PC-3 (cell line): ENCODE results near the gene B3GNT8. TPM values are rescaled to one million over a fixed set of nuclear protein-coding genes. Genes with fewer than 3 reads are reported as not detected.
"Not testable (repeated sequence)": the region's sequence is repeated elsewhere in the genome, so short reads cannot be mapped to it uniquely, and the experiment has no call there.

Source experiments
- ATAC-seq: fragments of 200-7000 bp; cut with Tn5 transposase; 2 replicates; pipeline ENCODE4 v1.9.1; 2020; ENCODE audit warnings: mild to moderate bottlenecking, moderate library complexity
- BruUV-seq: library from RNA; stranded (reverse); fragments of 400-500 nt; replicated peaks from 2 replicates; lab custom pipeline; 2021; lab: Mats Ljungman, UMichigan
- CTCF ChIA-PET: fragments of 300-600 bp; sonication (Branson Sonifier 250); formaldehyde crosslinking; loops from one replicate; lab custom pipeline; 2022; ENCODE audit warnings: antibody characterized with exemption; lab: Charles Lee
- POLR2A ChIA-PET: fragments of 300-600 bp; sonication (Branson Sonifier 250); formaldehyde crosslinking; loops from one replicate; lab custom pipeline; 2022; ENCODE audit warnings: antibody characterized with exemption; ENCODE audit not compliant: unreplicated experiment; lab: Charles Lee
- DNase-seq: peaks from one replicate; pipeline ENCODE4 v3.0.0-alpha.2; 2015
- H2AFZ ChIP-seq: fragments of 300-600 bp; sonication (generic); 2 replicates; pipeline ENCODE4 v1.6.0; 2016; ENCODE audit warnings: antibody characterized with exemption, low read length
- H3F3A ChIP-seq: fragments of 300-600 bp; sonication (generic); one replicate; pipeline ENCODE4 v1.6.0; 2017; ENCODE audit warnings: antibody characterized with exemption, low read length, control low read depth, mild to moderate bottlenecking; ENCODE audit not compliant: unreplicated experiment
- H3K27ac ChIP-seq: fragments of 300-600 bp; sonication (generic); 2 replicates; pipeline ENCODE4 v1.5.1; 2016; ENCODE audit warnings: mild to moderate bottlenecking, low read length
- H3K27me3 ChIP-seq: fragments of 300-600 bp; sonication (generic); 2 replicates; pipeline ENCODE4 v1.6.1; 2016; ENCODE audit warnings: low read length, mixed read lengths
- H3K36me3 ChIP-seq: fragments of 300-600 bp; sonication (generic); 2 replicates; pipeline ENCODE4 v1.6.1; 2016; ENCODE audit warnings: low read depth, mixed run types, low read length, mixed read lengths
- H3K4me1 ChIP-seq: fragments of 300-600 bp; sonication (generic); 2 replicates; pipeline ENCODE4 v1.5.1; 2016; ENCODE audit warnings: low read length; ENCODE audit not compliant: insufficient read depth
- H3K4me2 ChIP-seq: fragments of 300-600 bp; sonication (generic); 2 replicates; pipeline ENCODE4 v1.6.0; 2016; ENCODE audit warnings: low read length
- H3K4me3 ChIP-seq: fragments of 300-600 bp; sonication (generic); 2 replicates; pipeline ENCODE4 v1.5.1; 2016; ENCODE audit warnings: mild to moderate bottlenecking, low read length, mixed read lengths
- H3K79me2 ChIP-seq: fragments of 300-600 bp; sonication (generic); 2 replicates; pipeline ENCODE4 v1.6.1; 2017; ENCODE audit warnings: low read length, mixed read lengths
- H3K9ac ChIP-seq: fragments of 300-600 bp; sonication (generic); 2 replicates; pipeline ENCODE4 v1.6.0; 2016; ENCODE audit warnings: mild to moderate bottlenecking, low read length
- H3K9me2 ChIP-seq: fragments of 300-600 bp; sonication (generic); replicated peaks from 2 replicates; pipeline ENCODE4 v1.6.1; 2016; ENCODE audit warnings: mixed run types, low read length, mixed read lengths
- H3K9me3 ChIP-seq: fragments of 300-600 bp; sonication (generic); 2 replicates; pipeline ENCODE4 v1.6.1; 2016; ENCODE audit warnings: low read length, mixed read lengths
- H4K20me1 ChIP-seq: fragments of 300-600 bp; sonication (generic); 2 replicates; pipeline ENCODE4 v1.6.1; 2016; ENCODE audit warnings: low read length, mixed read lengths
- EZH2 ChIP-seq: fragments of 300-600 bp; sonication (generic); IDR thresholded peaks from one replicate; pipeline ENCODE4 v1.6.1; 2017; ENCODE audit warnings: antibody characterized with exemption, mild to moderate bottlenecking, low read length; ENCODE audit not compliant: unreplicated experiment
- EZH2phosphoT487 ChIP-seq: fragments of 300-600 bp; sonication (generic); IDR thresholded peaks from 2 replicates; pipeline ENCODE4 v1.6.1; 2018; ENCODE audit warnings: mild to moderate bottlenecking, antibody characterized with exemption, low read length, borderline replicate concordance
- intact Hi-C: fragments of 100-400 bp; cut with micrococcal nuclease; formaldehyde crosslinking; loops from 2 replicates; pipeline ENCODE4 v1.9.0; 2023
- total RNA-seq: library from RNA; depleted of rRNA; stranded (reverse); fragments of >200 nt; gene quantifications from 2 replicates; pipeline ENCODE4 v1.2.3, GENCODE V29; 2014
- TF ChIP-seq, protein P1 (sequence below): fragments of 300-600 bp; sonication (generic); conservative IDR thresholded peaks from 2 replicates; pipeline ENCODE4 v1.5.1; 2017; ENCODE audit warnings: antibody characterized with exemption, low read depth, mild to moderate bottlenecking, low read length

Gene B3GNT8
- total RNA-seq, 1 experiment from 2014 or later = 2.3 TPM

DNA sequence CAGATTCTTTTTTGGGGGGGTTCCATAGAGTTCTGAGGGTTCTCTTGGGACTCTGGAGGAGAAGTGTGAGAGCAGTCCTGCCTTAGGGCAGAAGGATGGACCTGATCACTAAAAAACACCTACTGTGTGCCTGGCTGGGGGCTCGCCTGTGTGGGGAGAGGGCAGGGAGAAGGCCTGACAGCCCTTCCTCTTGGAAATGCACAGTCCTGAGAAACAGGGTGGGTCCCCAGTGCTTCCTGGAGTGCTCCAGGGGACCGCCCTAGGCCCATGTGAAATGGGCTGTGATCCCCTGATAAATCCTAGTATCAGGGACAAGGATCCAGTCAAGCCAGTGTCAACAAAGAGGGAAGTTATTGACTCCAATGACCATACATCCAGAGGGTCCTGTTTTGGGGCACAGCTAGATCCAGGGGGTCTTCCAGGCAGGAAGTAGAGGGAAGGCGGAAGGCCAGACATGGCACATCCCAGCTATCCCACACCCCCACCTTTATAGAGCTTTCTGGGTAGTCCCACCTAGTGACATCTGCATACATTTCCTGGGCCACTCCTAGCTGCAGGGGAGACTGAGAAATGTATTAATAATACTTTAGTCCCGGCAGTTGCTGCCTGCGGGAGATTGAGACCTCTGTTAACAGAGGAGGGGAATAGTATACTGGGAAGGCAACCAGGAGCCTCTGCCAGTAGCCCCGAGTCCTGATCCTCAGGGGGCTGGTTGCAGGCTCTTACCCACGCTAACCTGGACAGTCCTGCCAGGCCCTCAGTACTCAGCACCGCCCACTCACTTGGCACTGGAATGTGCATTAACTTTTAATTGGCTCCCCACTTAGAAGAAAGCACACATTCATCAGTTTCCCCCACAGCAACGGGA lies 15.8 kb downstream of the B3GNT8 start:
- Histone ChIP-seq H3K36me3 (no peaks in the 10 kb centered on the region), H3K27ac (no peak overlapping the region), H3K9me3 (no peaks in the 10 kb centered on the region), H3K9me2 (no peaks in the 10 kb centered on the region), H3K4me3 (no peak overlapping the region), H3K79me2 (no peaks in the 10 kb centered on the region), H4K20me1 (no peaks in the 10 kb centered on the region), H3K4me2 (no peak overlapping the region), H3K27me3 (no peaks in the 10 kb centered on the region), H3F3A (no peaks in the 10 kb centered on the region), H2AFZ (no peak overlapping the region), H3K9ac (no peak overlapping the region), H3K4me1 (peaks cover 9% of the 10 kb centered on the region)
- TF ChIP-seq, protein P1, sequence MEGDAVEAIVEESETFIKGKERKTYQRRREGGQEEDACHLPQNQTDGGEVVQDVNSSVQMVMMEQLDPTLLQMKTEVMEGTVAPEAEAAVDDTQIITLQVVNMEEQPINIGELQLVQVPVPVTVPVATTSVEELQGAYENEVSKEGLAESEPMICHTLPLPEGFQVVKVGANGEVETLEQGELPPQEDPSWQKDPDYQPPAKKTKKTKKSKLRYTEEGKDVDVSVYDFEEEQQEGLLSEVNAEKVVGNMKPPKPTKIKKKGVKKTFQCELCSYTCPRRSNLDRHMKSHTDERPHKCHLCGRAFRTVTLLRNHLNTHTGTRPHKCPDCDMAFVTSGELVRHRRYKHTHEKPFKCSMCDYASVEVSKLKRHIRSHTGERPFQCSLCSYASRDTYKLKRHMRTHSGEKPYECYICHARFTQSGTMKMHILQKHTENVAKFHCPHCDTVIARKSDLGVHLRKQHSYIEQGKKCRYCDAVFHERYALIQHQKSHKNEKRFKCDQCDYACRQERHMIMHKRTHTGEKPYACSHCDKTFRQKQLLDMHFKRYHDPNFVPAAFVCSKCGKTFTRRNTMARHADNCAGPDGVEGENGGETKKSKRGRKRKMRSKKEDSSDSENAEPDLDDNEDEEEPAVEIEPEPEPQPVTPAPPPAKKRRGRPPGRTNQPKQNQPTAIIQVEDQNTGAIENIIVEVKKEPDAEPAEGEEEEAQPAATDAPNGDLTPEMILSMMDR = no peak
- no peak for TF ChIP-seq EZH2phosphoT487
- TF ChIP-seq EZH2 = no peak
- no peak for DNase-seq
- intact Hi-C loops = no loop called here
- CTCF ChIA-PET = no interaction called here
- POLR2A ChIA-PET = no interaction called here
- no peak for ATAC-seq
- no TSS peak for BruUV-seq

DNA sequence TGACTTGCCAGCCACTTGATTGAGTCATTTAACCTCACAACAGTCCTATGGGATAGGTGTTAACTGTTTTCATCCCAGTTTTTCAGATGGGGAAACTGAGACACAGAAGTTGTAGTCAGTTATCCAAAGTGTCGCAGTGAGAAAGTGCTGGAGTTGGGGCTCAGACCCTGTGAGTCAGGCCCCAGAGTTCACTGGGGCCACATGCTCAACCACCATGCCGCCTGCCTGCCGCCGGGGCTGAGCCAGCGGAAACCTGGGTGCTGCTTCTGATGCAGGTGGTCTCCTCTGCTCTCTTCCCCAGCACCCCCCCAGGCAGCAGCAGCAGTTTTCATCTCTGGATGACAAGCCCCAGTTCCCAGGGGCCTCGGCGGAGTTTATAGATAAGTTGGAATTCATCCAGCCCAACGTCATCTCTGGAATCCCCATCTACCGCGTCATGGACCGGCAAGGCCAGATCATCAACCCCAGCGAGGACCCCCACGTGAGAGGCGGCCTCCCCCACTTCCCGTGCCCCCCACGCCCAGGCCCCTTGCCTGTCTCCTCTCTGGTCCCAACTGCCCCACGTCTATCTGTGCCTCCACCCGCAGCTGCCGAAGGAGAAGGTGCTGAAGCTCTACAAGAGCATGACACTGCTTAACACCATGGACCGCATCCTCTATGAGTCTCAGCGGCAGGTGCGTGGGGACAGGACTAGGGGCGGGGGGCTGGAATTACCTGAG lies 16.7 kb downstream of the B3GNT8 start:
- Histone ChIP-seq H3K9me3 (no peaks in the 10 kb centered on the region), H3K27me3 (no peaks in the 10 kb centered on the region), H4K20me1 (no peaks in the 10 kb centered on the region), H3K36me3 (no peaks in the 10 kb centered on the region), H3K27ac (no peak overlapping the region), H3K4me1 (peaks cover 9% of the 10 kb centered on the region), H3K4me2 (no peak overlapping the region), H3K4me3 (no peak overlapping the region), H3F3A (no peaks in the 10 kb centered on the region), H3K9me2 (no peaks in the 10 kb centered on the region), H2AFZ (no peak overlapping the region), H3K9ac (no peak overlapping the region), H3K79me2 (no peaks in the 10 kb centered on the region)
- ChIA-PET CTCF (no interaction called here), POLR2A (no interaction called here)
- no TSS peak for BruUV-seq
- TF ChIP-seq EZH2phosphoT487 = no peak
- TF ChIP-seq EZH2 = no peak
- TF ChIP-seq, protein P1 = no peak
- ATAC-seq (no peak), DNase-seq (no peak)
- intact Hi-C loops = no loop called here

DNA sequence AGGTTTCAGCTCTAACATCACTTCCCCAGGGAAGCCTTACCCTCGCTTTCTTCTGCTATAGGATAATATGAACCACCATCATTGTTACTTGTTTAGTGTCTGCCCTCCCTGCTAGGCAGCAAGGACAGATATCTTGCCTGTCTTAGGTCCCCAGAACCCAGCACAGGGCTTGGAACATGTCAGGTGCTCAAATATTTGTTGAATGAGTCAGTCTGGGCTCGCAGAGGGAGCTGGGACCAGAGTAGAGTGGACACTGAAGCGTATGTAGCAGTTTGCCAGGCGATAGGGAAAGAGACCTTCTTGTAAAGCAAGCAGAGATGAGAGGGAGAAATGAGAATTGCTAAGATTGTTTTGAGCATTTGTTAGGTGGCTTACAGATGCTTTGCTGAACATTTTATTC lies 17.9 kb downstream of the B3GNT8 start:
- H2AFZ ChIP-seq = no peak overlapping the region
- H3K79me2 ChIP-seq = no peaks in the 10 kb centered on the region
- peak overlapping the region; percentile 49 for H3K4me2 ChIP-seq
- intact Hi-C loops = no loop called here
- H3K36me3 ChIP-seq = no peaks in the 10 kb centered on the region
- ATAC-seq (peak; percentile 100), DNase-seq (peak; percentile 83)
- H3K9me3 ChIP-seq = no peaks in the 10 kb centered on the region
- H4K20me1 ChIP-seq = no peaks in the 10 kb centered on the region
- CTCF ChIA-PET = interaction anchor here (1.0 kb wide), 1 partner anchor 56 kb away, joined by 5 read pairs; no protein-coding TSS in a partner anchor
- TF ChIP-seq EZH2 = no peak
- TF ChIP-seq, protein P1 = no peak
- no peak for TF ChIP-seq EZH2phosphoT487
- H3F3A ChIP-seq = no peaks in the 10 kb centered on the region
- H3K4me1 ChIP-seq = peaks cover 9% of the 10 kb centered on the region
- POLR2A ChIA-PET = no interaction called here
- no peak overlapping the region for H3K4me3 ChIP-seq
- H3K27ac ChIP-seq = 0 out of 2 replicates have a peak overlapping the region, but pooled peaks have one; percentile 14
- H3K9me2 ChIP-seq = no peaks in the 10 kb centered on the region
- BruUV-seq = no TSS peak
- no peak overlapping the region for H3K9ac ChIP-seq
- H3K27me3 ChIP-seq = no peaks in the 10 kb centered on the region

DNA sequence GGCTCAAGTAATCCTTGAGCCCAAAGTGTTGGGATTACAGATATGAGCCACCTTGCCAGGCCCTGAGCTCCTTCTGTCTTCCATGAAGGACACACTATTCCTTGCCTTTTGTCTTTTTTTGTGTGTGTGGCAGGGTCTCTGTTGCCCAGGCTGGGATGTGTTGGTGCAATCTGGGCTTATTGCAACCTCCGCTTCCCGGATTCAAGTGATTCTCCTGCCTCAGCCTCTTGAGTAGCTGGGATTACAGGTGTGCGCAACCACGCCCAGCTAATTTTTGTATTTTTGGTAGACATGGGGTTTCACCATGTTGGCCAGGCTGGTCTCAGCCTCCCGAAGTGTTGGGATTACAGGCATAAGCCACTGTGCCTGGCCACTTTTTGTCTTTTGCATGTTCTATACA lies 18.3 kb downstream of the B3GNT8 start:
- BruUV-seq, H3K27me3 ChIP-seq, ATAC-seq, H3K4me1 ChIP-seq, H3K9me3 ChIP-seq, intact Hi-C loops, H3K27ac ChIP-seq, DNase-seq, H3K36me3 ChIP-seq, H3K79me2 ChIP-seq, H3K9ac ChIP-seq, POLR2A ChIA-PET, H4K20me1 ChIP-seq, H2AFZ ChIP-seq, H3F3A ChIP-seq, H3K9me2 ChIP-seq, H3K4me3 ChIP-seq: not testable (repeated sequence)
- H3K4me2 ChIP-seq = peak overlapping the region; percentile 49
- CTCF ChIA-PET = interaction anchor here (1.0 kb wide), 1 partner anchor 56 kb away, joined by 5 read pairs; no protein-coding TSS in a partner anchor
